HL-60 (cell line): Measurements from ENCODE around the gene HBZ.

Source experiments
- DNase-seq, 2 experiments: peaks; one replicate each; pipeline ENCODE4 v3.0.0-alpha.2; 2010 to 2020; ENCODE audit warnings: low read depth in 1 of 2, low spot score in 1 of 2
- H3K27ac ChIP-seq: fragments of 250-450 bp; sonication (Bioruptor Pico); replicated peaks from 2 replicates; pipeline ENCODE4 v1.5.1; 2020; ENCODE audit warnings: mild to moderate bottlenecking, moderate library complexity
- H3K27me3 ChIP-seq: fragments of 250-450 bp; sonication (Bioruptor Pico); 2 replicates; pipeline ENCODE4 v1.5.1; 2021; ENCODE audit warnings: mild to moderate bottlenecking, moderate library complexity; ENCODE audit not compliant: insufficient read depth, poor library complexity, severe bottlenecking
- H3K4me3 ChIP-seq: replicated peaks from 2 replicates; pipeline ENCODE4 v1.5.1; 2011; ENCODE audit warnings: mild to moderate bottlenecking, control low read depth, low read length; ENCODE audit not compliant: insufficient read depth
- GABPA ChIP-seq: IDR thresholded peaks from 2 replicates; pipeline ENCODE4 v1.6.1; 2012; ENCODE audit warnings: low read depth
- POLR2AphosphoS5 ChIP-seq: IDR thresholded peaks from 2 replicates; pipeline ENCODE4 v1.6.1; 2012; ENCODE audit warnings: low read depth
- REST ChIP-seq: IDR thresholded peaks from 2 replicates; pipeline ENCODE4 v1.6.1; 2012; ENCODE audit warnings: low read depth; ENCODE audit not compliant: insufficient replicate concordance
- SPI1 ChIP-seq: IDR thresholded peaks from 2 replicates; pipeline ENCODE4 v1.6.1; 2012; ENCODE audit warnings: low read depth, mild to moderate bottlenecking, borderline replicate concordance
- TF ChIP-seq, protein P1 (sequence below): IDR thresholded peaks from one replicate; pipeline ENCODE4 v1.5.1; 2011; ENCODE audit warnings: low read length, control low read depth, inconsistent platforms; ENCODE audit not compliant: insufficient read depth

The HBZ gene

GRCh38 chr16:192686-193085 is 40.2 kb downstream of the HBZ start:
- TF ChIP-seq, protein P1, sequence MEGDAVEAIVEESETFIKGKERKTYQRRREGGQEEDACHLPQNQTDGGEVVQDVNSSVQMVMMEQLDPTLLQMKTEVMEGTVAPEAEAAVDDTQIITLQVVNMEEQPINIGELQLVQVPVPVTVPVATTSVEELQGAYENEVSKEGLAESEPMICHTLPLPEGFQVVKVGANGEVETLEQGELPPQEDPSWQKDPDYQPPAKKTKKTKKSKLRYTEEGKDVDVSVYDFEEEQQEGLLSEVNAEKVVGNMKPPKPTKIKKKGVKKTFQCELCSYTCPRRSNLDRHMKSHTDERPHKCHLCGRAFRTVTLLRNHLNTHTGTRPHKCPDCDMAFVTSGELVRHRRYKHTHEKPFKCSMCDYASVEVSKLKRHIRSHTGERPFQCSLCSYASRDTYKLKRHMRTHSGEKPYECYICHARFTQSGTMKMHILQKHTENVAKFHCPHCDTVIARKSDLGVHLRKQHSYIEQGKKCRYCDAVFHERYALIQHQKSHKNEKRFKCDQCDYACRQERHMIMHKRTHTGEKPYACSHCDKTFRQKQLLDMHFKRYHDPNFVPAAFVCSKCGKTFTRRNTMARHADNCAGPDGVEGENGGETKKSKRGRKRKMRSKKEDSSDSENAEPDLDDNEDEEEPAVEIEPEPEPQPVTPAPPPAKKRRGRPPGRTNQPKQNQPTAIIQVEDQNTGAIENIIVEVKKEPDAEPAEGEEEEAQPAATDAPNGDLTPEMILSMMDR: no peak
- TF ChIP-seq POLR2AphosphoS5 (no peak), REST (no peak), GABPA (no peak), SPI1 (no peak)
- Histone ChIP-seq H3K27ac (no peak overlapping the region), H3K27me3 (no peaks in the 10 kb centered on the region), H3K4me3 (no peak overlapping the region)
- no peak for DNase-seq

DNA sequence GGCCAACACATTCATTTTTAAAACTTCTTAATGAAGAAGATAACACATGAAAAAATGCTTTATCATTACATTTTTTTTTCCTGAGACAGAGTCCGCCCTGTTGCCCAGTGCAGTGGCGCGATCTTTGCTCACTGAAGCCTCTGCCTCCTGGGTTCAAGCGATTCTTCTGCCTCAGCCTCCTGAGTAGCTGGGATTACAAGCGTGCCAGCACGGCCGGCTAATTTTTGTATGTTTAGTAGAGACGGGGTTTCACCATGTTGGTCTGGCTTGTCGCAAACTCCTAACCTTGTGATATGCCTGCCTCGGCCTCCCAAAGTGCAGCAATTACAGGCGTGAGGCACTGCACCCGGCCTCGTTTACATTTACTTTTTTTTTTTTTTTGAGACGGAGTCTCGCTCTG is 41.0 kb downstream of the HBZ start:
- H3K27me3 ChIP-seq: no peaks in the 10 kb centered on the region
- no peak overlapping the region for H3K4me3 ChIP-seq
- H3K27ac ChIP-seq: no peak overlapping the region
- DNase-seq: no peak
- no peak for TF ChIP-seq SPI1
- TF ChIP-seq, protein P1: no peak
- TF ChIP-seq POLR2AphosphoS5: no peak
- TF ChIP-seq GABPA: no peak
- no peak for TF ChIP-seq REST

DNA sequence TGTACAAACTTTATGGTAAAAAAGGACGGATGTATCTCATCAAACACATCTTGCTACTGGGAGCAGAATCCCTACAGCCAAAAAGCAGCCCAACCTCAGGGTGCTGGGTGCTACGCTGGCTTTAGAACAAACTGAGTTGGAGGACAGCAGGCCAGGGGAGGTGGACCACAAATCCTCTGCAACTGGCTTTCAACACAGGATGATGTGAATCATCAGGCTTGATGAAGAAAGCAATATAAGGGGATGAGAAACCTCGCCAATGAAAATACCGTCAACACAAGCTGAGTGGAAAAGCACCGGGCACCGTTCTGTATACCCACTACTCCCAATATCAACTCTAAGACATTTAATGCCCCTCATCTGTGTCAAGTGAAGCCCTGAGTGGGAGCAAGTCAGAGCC is 42.1 kb downstream of the HBZ start:
- TF ChIP-seq, protein P1: no peak
- no peak for TF ChIP-seq REST
- TF ChIP-seq GABPA: no peak
- no peak for TF ChIP-seq POLR2AphosphoS5
- no peak for TF ChIP-seq SPI1
- Histone ChIP-seq H3K4me3 (no peak overlapping the region), H3K27me3 (no peaks in the 10 kb centered on the region), H3K27ac (no peak overlapping the region)
- no peak for DNase-seq
